Gastroesophageal sphincter (tissue), 4 donors: ENCODE measurements around the gene DOK5. TPM values are rescaled to one million over a fixed set of nuclear protein-coding genes. Genes with fewer than 3 reads are reported as not detected.

Experiments used
- ATAC-seq: fragments of 150-250 bp; one replicate; pipeline ENCODE4 v1.9.1; 2016; ENCODE audit warnings: mild to moderate bottlenecking, moderate library complexity
- H3K27ac ChIP-seq, 4 donors: fragments of 200-600 bp; sonication (generic) in 3 of 4; 1 replicate in 3 of 4; 2 replicates in 1 of 4; pipeline ENCODE4 v1.5.1; 2016 to 2019
- H3K27me3 ChIP-seq: fragments of 200-600 bp; sonication (generic); one replicate; pipeline ENCODE4 v1.5.1; 2019
- H3K36me3 ChIP-seq, 2 donors: fragments of 200-600 bp; sonication (generic); one replicate each; pipeline ENCODE4 v1.5.1; 2019; ENCODE audit warnings: control low read depth in 1 of 2
- H3K4me1 ChIP-seq, 3 donors: fragments of 200-600 bp; sonication (generic); 1 replicate in 2 of 3; 2 replicates in 1 of 3; pipeline ENCODE4 v1.5.1; 2016 to 2019; ENCODE audit warnings: control low read depth in 2 of 3
- H3K4me3 ChIP-seq, 2 donors: fragments of 200-600 bp; sonication (generic); one replicate each; pipeline ENCODE4 v1.5.1; 2019; ENCODE audit warnings: mild to moderate bottlenecking in 1 of 2, moderate library complexity in 1 of 2
- H3K9me3 ChIP-seq, 3 donors: fragments of 200-600 bp; sonication (generic); one replicate each; pipeline ENCODE4 v1.5.1; 2017 to 2019; ENCODE audit warnings: control low read depth in 2 of 3
- CTCF ChIP-seq, 4 experiments: fragments of 200-600 bp in 2 of 4; fragments of 450-650 bp in 2 of 4; sonication (generic) in 1 of 4; IDR thresholded peaks; one replicate each; pipeline ENCODE4 v1.5.1; 2017 to 2019; ENCODE audit warnings: antibody characterized with exemption in 4 of 4, mild to moderate bottlenecking in 2 of 4, moderate library complexity in 2 of 4
- EP300 ChIP-seq: sonication (generic); formaldehyde crosslinking; IDR thresholded peaks from one replicate; pipeline ENCODE4 v1.6.1; 2017; ENCODE audit warnings: antibody characterized with exemption, mild to moderate bottlenecking
- POLR2A ChIP-seq, 2 donors: fragments of 450-650 bp; IDR thresholded peaks; one replicate each; pipeline ENCODE4 v1.6.1; 2017; ENCODE audit warnings: antibody characterized with exemption in 2 of 2, mild to moderate bottlenecking in 2 of 2, moderate library complexity in 1 of 2
- POLR2AphosphoS5 ChIP-seq: sonication (generic); formaldehyde crosslinking; IDR thresholded peaks from one replicate; pipeline ENCODE4 v1.6.1; 2017; ENCODE audit warnings: antibody characterized with exemption
- WGBS, 2 donors: methylation state at CpG; one replicate each; pipeline ENCODE4 v1.1.5; 2018; ENCODE audit warnings: low coverage in 1 of 2; 5-methylcytosine and 5-hydroxymethylcytosine counted together
- total RNA-seq, 4 donors: library from RNA; depleted of rRNA; stranded (reverse); fragments of >200 nt; gene quantifications; one replicate each; pipeline ENCODE4 v1.1.0, GENCODE V29; 2016

Gene DOK5
- total RNA-seq, 4 donors from 2014 or later, result 0.62 to 2.7 (median 1.4) TPM

- H3K4me1 ChIP-seq, result no peaks in the 10 kb centered on the region
- WGBS, 2 donors, result 83 to 89% methylated on average over 3 of the region's 4 CpGs
- no peak overlapping the region for H3K27ac ChIP-seq
- no peak for ATAC-seq
- TF ChIP-seq POLR2A (IDR thresholded peaks at IDR 0.05) (no peak), EP300 (no peak), POLR2AphosphoS5 (no peak), CTCF (IDR thresholded peaks at IDR 0.05) (no peak)
- no peaks in the 10 kb centered on the region for H3K27me3 ChIP-seq
- no peaks in the 10 kb centered on the region for H3K9me3 ChIP-seq
- H3K36me3 ChIP-seq, result no peaks in the 10 kb centered on the region
- no peak overlapping the region for H3K4me3 ChIP-seq
These were observed 132.8 kb downstream of the DOK5 start for GRCh38 chr20:54608039-54608745.

GRCh38 chr20:54608943-54609342 lies 133.6 kb downstream of the DOK5 start:
- Histone ChIP-seq H3K4me3 (no peak overlapping the region), H3K27ac (no peak overlapping the region), H3K9me3 (no peaks in the 10 kb centered on the region), H3K4me1 (no peaks in the 10 kb centered on the region), H3K27me3 (no peaks in the 10 kb centered on the region), H3K36me3 (no peaks in the 10 kb centered on the region)
- ATAC-seq, result no peak
- TF ChIP-seq POLR2A (IDR thresholded peaks at IDR 0.05), result no peak
- TF ChIP-seq POLR2AphosphoS5, result no peak
- TF ChIP-seq EP300, result no peak
- TF ChIP-seq CTCF (IDR thresholded peaks at IDR 0.05), result no peak
- 93 to 94% methylated on average over 3 to 5 of the region's 5 CpGs for WGBS, 2 donors

GRCh38 chr20:54611708-54612412 lies 136.5 kb downstream of the DOK5 start:
- Histone ChIP-seq H3K9me3 (no peaks in the 10 kb centered on the region), H3K36me3 (no peaks in the 10 kb centered on the region), H3K27me3 (no peaks in the 10 kb centered on the region), H3K27ac (no peak overlapping the region), H3K4me1 (no peaks in the 10 kb centered on the region), H3K4me3 (no peak overlapping the region)
- TF ChIP-seq POLR2AphosphoS5, result no peak
- TF ChIP-seq CTCF (IDR thresholded peaks at IDR 0.05), result no peak
- TF ChIP-seq EP300, result no peak
- TF ChIP-seq POLR2A (IDR thresholded peaks at IDR 0.05), result no peak
- WGBS, 2 donors, result 75 to 80% methylated on average over 8 to 10 of the region's 10 CpGs
- ATAC-seq, result no peak

GRCh38 chr20:54618412-54618811 lies 143.0 kb downstream of the DOK5 start:
- peaks cover 0 to 4% (median 0%) of the 10 kb centered on the region in 3 donors for H3K4me1 ChIP-seq
- no peaks in the 10 kb centered on the region for H3K27me3 ChIP-seq
- H3K4me3 ChIP-seq, result no peak overlapping the region
- 82% methylated on average over 5 of the region's 6 CpGs; no CpG with 5 or more reads in 1 of the 2 donors for WGBS, 2 donors
- no peaks in the 10 kb centered on the region for H3K36me3 ChIP-seq
- no peak for ATAC-seq
- H3K9me3 ChIP-seq, result no peaks in the 10 kb centered on the region
- TF ChIP-seq POLR2A (IDR thresholded peaks at IDR 0.05) (no peak), EP300 (no peak), POLR2AphosphoS5 (no peak), CTCF (IDR thresholded peaks at IDR 0.05) (no peak)
- no peak overlapping the region for H3K27ac ChIP-seq

- H3K4me3 ChIP-seq, result no peak overlapping the region
- WGBS, 2 donors, result 21 to 77% methylated on average over 3 to 4 of the region's 7 CpGs
- H3K36me3 ChIP-seq, result no peaks in the 10 kb centered on the region
- TF ChIP-seq EP300 (no peak), CTCF (IDR thresholded peaks at IDR 0.05) (no peak), POLR2AphosphoS5 (no peak), POLR2A (IDR thresholded peaks at IDR 0.05) (no peak)
- no peaks in the 10 kb centered on the region for H3K27me3 ChIP-seq
- H3K9me3 ChIP-seq, result no peaks in the 10 kb centered on the region
- no peak for ATAC-seq
- peaks cover 0 to 6% (median 0%) of the 10 kb centered on the region in 3 donors for H3K4me1 ChIP-seq
- no peak overlapping the region for H3K27ac ChIP-seq
These were observed 143.8 kb downstream of the DOK5 start for GRCh38 chr20:54619181-54619580.
